Endothelial cell of umbilical vein (primary cell): ENCODE results near the gene INO80B. TPM values are rescaled to one million over a fixed set of nuclear protein-coding genes. Genes with fewer than 3 reads are reported as not detected.

Source experiments
- BruUV-seq: library from RNA; stranded (reverse); fragments of 400-500 nt; replicated peaks from 2 replicates; lab custom pipeline; 2021; lab: Mats Ljungman, UMichigan
- CTCF ChIA-PET: fragments of 300-600, 350-600 bp; sonication (Branson Sonifier 250); formaldehyde crosslinking; loops from one replicate; lab custom pipeline; 2021; ENCODE audit warnings: antibody characterized with exemption, inconsistent platforms; lab: Charles Lee
- POLR2A ChIA-PET: fragments of 300-600, 350-600 bp; sonication (Branson Sonifier 250); formaldehyde crosslinking; loops from one replicate; lab custom pipeline; 2021; ENCODE audit warnings: antibody characterized with exemption, inconsistent platforms; lab: Charles Lee
- DNase-seq: peaks from one replicate; pipeline ENCODE4 v3.0.0-alpha.2; 2011; ENCODE audit warnings: low read depth, low spot score
- FAIRE-seq: peaks from 2 replicates; lab custom pipeline; 2011; peaks lifted over from hg19 to GRCh38; lab: Jason Lieb, UNC
- H2AFZ ChIP-seq: 2 replicates; pipeline ENCODE4 v1.6.0; 2012; ENCODE audit warnings: low read depth, low read length, control low read depth, inconsistent platforms
- H3K27ac ChIP-seq: 2 replicates; pipeline ENCODE4 v1.5.1; 2011; ENCODE audit warnings: low read depth, mild to moderate bottlenecking, control low read depth, low read length, moderate library complexity; ENCODE audit not compliant: insufficient read depth
- H3K27me3 ChIP-seq, 2 experiments: 2 replicates each; pipeline versions ENCODE4 v1.6.0 to v1.6.1; 2011; ENCODE audit warnings: low read length in 2 of 2, mixed read lengths in 1 of 2; ENCODE audit not compliant: control insufficient read depth in 2 of 2, insufficient read depth in 2 of 2
- H3K36me3 ChIP-seq, 2 experiments: 2 replicates in 1 of 2; 3 replicates in 1 of 2; pipeline ENCODE4 v1.5.1; 2011; ENCODE audit warnings: low read length in 2 of 2, mild to moderate bottlenecking in 1 of 2, moderate library complexity in 1 of 2; ENCODE audit not compliant: control insufficient read depth in 2 of 2, insufficient read depth in 2 of 2; ENCODE audit errors: extremely low read depth in 1 of 2
- H3K4me1 ChIP-seq: 3 replicates; pipeline ENCODE4 v1.5.1; 2011; ENCODE audit warnings: mild to moderate bottlenecking, low read length; ENCODE audit not compliant: control insufficient read depth, insufficient read depth; ENCODE audit errors: extremely low read depth
- H3K4me2 ChIP-seq: 2 replicates; pipeline ENCODE4 v1.6.1; 2011; ENCODE audit warnings: low read length, control low read depth, mixed read lengths; ENCODE audit not compliant: insufficient read depth
- H3K4me3 ChIP-seq, 3 experiments: fragments of 200-600 bp in 1 of 3; sonication (generic), shearing (Covaris generic) in 1 of 3; replicated peaks in 1 of 3; 2 replicates each; pipeline ENCODE4 v1.5.1; 2011 to 2016; ENCODE audit warnings: control low read depth in 3 of 3, low read length in 3 of 3, mild to moderate bottlenecking in 2 of 3, inconsistent platforms in 1 of 3, low read depth in 1 of 3, moderate library complexity in 1 of 3; ENCODE audit not compliant: insufficient read depth in 1 of 3
- H3K79me2 ChIP-seq: 2 replicates; pipeline ENCODE4 v1.6.0; 2012; ENCODE audit warnings: low read length, inconsistent platforms; ENCODE audit not compliant: control insufficient read depth, insufficient read depth
- H3K9ac ChIP-seq: replicated peaks from 2 replicates; pipeline ENCODE3; 2011; ENCODE audit warnings: low read length, control low read depth; ENCODE audit not compliant: insufficient read depth; ENCODE audit errors: extremely low read depth
- H3K9me1 ChIP-seq: replicated peaks from 3 replicates; pipeline ENCODE4 v1.6.0; 2011; ENCODE audit warnings: mild to moderate bottlenecking, low read length; ENCODE audit not compliant: control insufficient read depth, insufficient read depth; ENCODE audit errors: extremely low read depth
- H3K9me3 ChIP-seq: replicated peaks from 2 replicates; pipeline ENCODE4 v1.5.1; 2012; ENCODE audit warnings: low read length, inconsistent platforms; ENCODE audit not compliant: control insufficient read depth, insufficient read depth
- H4K20me1 ChIP-seq: replicated peaks from 2 replicates; pipeline ENCODE3; 2011; ENCODE audit warnings: mild to moderate bottlenecking, low read length; ENCODE audit not compliant: control insufficient read depth, insufficient read depth; ENCODE audit errors: extremely low read depth
- EZH2 ChIP-seq: IDR thresholded peaks from 2 replicates; pipeline ENCODE4 v1.6.1; 2012; ENCODE audit warnings: borderline replicate concordance, low read depth, mild to moderate bottlenecking, moderate library complexity, low read length, inconsistent platforms; ENCODE audit not compliant: severe bottlenecking
- FOS ChIP-seq: IDR thresholded peaks from 2 replicates; pipeline ENCODE4 v1.6.1; 2011; ENCODE audit warnings: mild to moderate bottlenecking, low read length, moderate library complexity, borderline replicate concordance; ENCODE audit not compliant: insufficient read depth
- GATA2 ChIP-seq: IDR thresholded peaks from 2 replicates; pipeline ENCODE4 v1.7.0; 2011; ENCODE audit warnings: low read depth, mild to moderate bottlenecking, moderate library complexity, mixed read lengths, low read length; ENCODE audit not compliant: insufficient read length, insufficient read depth
- JUN ChIP-seq: IDR thresholded peaks from 2 replicates; pipeline ENCODE4 v1.6.1; 2011; ENCODE audit warnings: borderline replicate concordance, low read depth; ENCODE audit not compliant: insufficient read length, insufficient read depth
- MAX ChIP-seq: IDR thresholded peaks from 2 replicates; pipeline ENCODE4 v1.6.1; 2011; ENCODE audit not compliant: insufficient read depth, insufficient read length
- dilution Hi-C: fragments of 300-500 bp; cut with MboI; formaldehyde crosslinking; loops from one replicate; pipeline ENCODE4 v1.15.0; 2019; ENCODE audit warnings: low sequenced_read_pairs; ENCODE audit not compliant: extremely low pct_ligation_motif_present
- intact Hi-C: fragments of 100-400 bp; cut with micrococcal nuclease; formaldehyde crosslinking; loops from one replicate; pipeline ENCODE4 v1.10.0; 2022
- polyA plus RNA-seq, 4 experiments: library from polyadenylated mRNA; depleted of rRNA in 3 of 4; stranded (reverse) in 3 of 4; unstranded in 1 of 4; fragments of >200 nt; gene quantifications; 2 replicates each; pipeline versions ENCODE4 v1.2.1 to v1.2.3, GENCODE V29; 2011 to 2012; ENCODE audit warnings: missing spikeins in 1 of 4
- total RNA-seq: library from RNA; stranded (reverse); gene quantifications from 2 replicates; pipeline ENCODE4 v1.2.3, GENCODE V29; 2021

INO80B gene
- total and polyA plus RNA-seq, 2 donors (not counting 3 experiments of a cell fraction or from before 2014, with no cell fraction given): 15.1 to 24.2 TPM

DNA sequence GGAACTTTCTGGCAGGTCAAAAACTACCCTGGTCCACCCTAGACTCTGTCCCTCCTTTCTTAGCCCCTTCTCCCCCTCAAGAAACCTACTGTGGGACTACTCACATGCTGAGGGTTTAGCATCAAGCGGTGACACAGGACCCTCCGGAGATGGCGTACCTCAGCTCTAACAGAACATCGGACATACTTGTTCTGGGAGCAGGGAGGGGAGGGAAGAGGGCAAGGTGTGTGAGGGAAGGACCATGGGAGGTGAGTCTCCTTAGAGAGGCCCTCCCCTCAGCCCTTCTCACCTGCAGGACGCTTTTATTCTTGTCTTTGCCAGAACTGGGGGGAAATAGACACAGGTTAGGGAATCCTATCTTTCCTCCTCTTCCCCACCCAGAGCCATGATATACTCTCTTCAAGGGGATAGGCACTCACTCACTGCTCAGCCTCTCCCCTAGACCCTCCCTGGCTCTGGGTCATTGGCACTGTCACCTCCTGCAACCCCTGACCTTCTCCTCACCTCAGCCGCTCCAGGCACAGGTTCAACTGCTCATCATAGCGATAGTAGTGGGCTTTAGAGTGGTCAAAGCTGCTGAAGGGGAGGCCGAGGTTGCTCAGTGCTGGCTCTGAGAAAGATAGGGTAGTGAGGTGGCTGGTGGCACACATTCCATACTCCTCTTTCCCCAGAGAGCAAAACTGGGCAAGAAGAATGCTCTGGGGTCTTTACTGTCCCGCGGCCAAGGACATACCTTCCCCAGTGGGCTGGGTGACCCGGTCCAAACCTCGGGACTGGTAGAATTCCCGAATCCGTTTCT lies 50.8 kb downstream of the INO80B start:
- no peaks in the 10 kb centered on the region for H3K9me3 ChIP-seq
- peaks cover 29% of the 10 kb centered on the region for H3K4me1 ChIP-seq
- no peak overlapping the region for H3K4me3 ChIP-seq
- no peaks in the 10 kb centered on the region for H4K20me1 ChIP-seq
- no peak for FAIRE-seq
- peaks cover 0 to 4% of the 10 kb centered on the region in 2 experiments for H3K36me3 ChIP-seq
- H2AFZ ChIP-seq: no peak overlapping the region
- H3K27me3 ChIP-seq: peaks cover 15 to 26% of the 10 kb centered on the region in 2 experiments
- no TSS peak for BruUV-seq
- TF ChIP-seq JUN (no peak), EZH2 (no peak), FOS (no peak), MAX (no peak), GATA2 (no peak)
- POLR2A ChIA-PET: interaction anchor here (0.6 kb wide), 1 partner anchor 48 kb away, joined by 4 read pairs; no protein-coding TSS in a partner anchor
- intact Hi-C loops: loop anchor here (2.0 kb wide), 1 partner anchor 49 kb away; the partner anchor contains the start of gene DOK1
- dilution Hi-C loops: no loop called here
- H3K4me2 ChIP-seq: no peak overlapping the region
- peaks cover 4% of the 10 kb centered on the region for H3K79me2 ChIP-seq
- no peak overlapping the region for H3K9ac ChIP-seq
- DNase-seq: no peak
- CTCF ChIA-PET: interaction anchor here (1.9 kb wide), 1 partner anchor 26 kb away, joined by 6 read pairs; no protein-coding TSS in a partner anchor
- H3K9me1 ChIP-seq: no peaks in the 10 kb centered on the region
- no peak overlapping the region for H3K27ac ChIP-seq
